ENCODE measurements around the gene DCAF11.

- no peak for TF ChIP-seq CTCF (conservative IDR thresholded peaks at IDR 0.05; ENCODE audit: low read depth, low read length)
- TF ChIP-seq EZH2 (IDR thresholded peaks at IDR 0.05; ENCODE audit: borderline replicate concordance, low read depth, low read length, poor library complexity, severe bottlenecking), result no peak
These were observed 17.9 kb upstream of the DCAF11 start for GRCh38 chr14:24096545-24097181.
